WTC11 (cell line): ENCODE data around the gene MOB3A. TPM values are rescaled to one million over a fixed set of nuclear protein-coding genes. Genes with fewer than 3 reads are reported as not detected.

ENCODE experiments used
- ATAC-seq: fragments of 200-7000 bp; cut with Tn5 transposase; 2 replicates; pipeline ENCODE4 v1.10.0; 2021; ENCODE audit warnings: mild to moderate bottlenecking, moderate library complexity
- CTCF ChIA-PET: fragments of 300-600 bp; sonication (Branson Sonifier 250); formaldehyde crosslinking; loops from one replicate; lab custom pipeline; 2021; ENCODE audit warnings: antibody characterized with exemption; lab: Charles Lee
- POLR2A ChIA-PET: fragments of 350-600 bp; sonication (Branson Sonifier 250); formaldehyde crosslinking; loops from one replicate; lab custom pipeline; 2021; ENCODE audit warnings: antibody characterized with exemption; lab: Charles Lee
- DNase-seq: peaks from one replicate; pipeline ENCODE4 v3.0.0; 2021; ENCODE audit warnings: low spot score
- H3K27ac Mint-ChIP-seq: 2 replicates; pipeline ENCODE4 v1.8.0; 2021; ENCODE audit warnings: mixed read lengths
- H3K27me3 Mint-ChIP-seq: 2 replicates; pipeline ENCODE4 v1.8.0; 2021; ENCODE audit warnings: low read depth, mild to moderate bottlenecking, moderate library complexity, mixed read lengths
- H3K36me3 Mint-ChIP-seq: 2 replicates; pipeline ENCODE4 v1.8.0; 2021; ENCODE audit warnings: mixed read lengths
- H3K4me1 Mint-ChIP-seq: 2 replicates; pipeline ENCODE4 v1.8.0; 2022; ENCODE audit warnings: mixed read lengths
- H3K4me3 Mint-ChIP-seq: 2 replicates; pipeline ENCODE4 v1.8.0; 2021; ENCODE audit warnings: mild to moderate bottlenecking, moderate library complexity, mixed read lengths
- H3K9me3 Mint-ChIP-seq: 2 replicates; pipeline ENCODE4 v1.8.0; 2021; ENCODE audit warnings: mixed read lengths
- ATF2 ChIP-seq: sonication (generic); formaldehyde crosslinking; IDR thresholded peaks from 2 replicates; pipeline ENCODE4 v1.8.1; 2022; ENCODE audit warnings: low read depth, missing genetic modification reagents, borderline replicate concordance
- CREM ChIP-seq: sonication (generic); formaldehyde crosslinking; IDR thresholded peaks from 2 replicates; pipeline ENCODE4 v1.8.1; 2022; ENCODE audit warnings: mild to moderate bottlenecking, missing genetic modification reagents, moderate library complexity
- ESRRA ChIP-seq: sonication (generic); formaldehyde crosslinking; IDR thresholded peaks from 2 replicates; pipeline ENCODE4 v1.8.1; 2022; ENCODE audit warnings: mild to moderate bottlenecking, missing genetic modification reagents, borderline replicate concordance
- FOXJ3 ChIP-seq: sonication (generic); formaldehyde crosslinking; IDR thresholded peaks from 2 replicates; pipeline ENCODE4 v1.9.0; 2021; ENCODE audit warnings: missing genetic modification reagents, mild to moderate bottlenecking, borderline replicate concordance
- FOXP4 ChIP-seq: sonication (generic); formaldehyde crosslinking; IDR thresholded peaks from 2 replicates; pipeline ENCODE4 v1.8.0; 2022; ENCODE audit warnings: mild to moderate bottlenecking, missing genetic modification reagents
- GABPB1 ChIP-seq: sonication (generic); formaldehyde crosslinking; IDR thresholded peaks from 2 replicates; pipeline ENCODE4 v1.8.1; 2023; ENCODE audit warnings: mild to moderate bottlenecking, missing genetic modification reagents
- GRHL2 ChIP-seq: fragments of 250-450 bp; sonication (Bioruptor Pico); IDR thresholded peaks from 2 replicates; pipeline ENCODE4 v1.8.0; 2022; ENCODE audit warnings: mild to moderate bottlenecking, moderate library complexity; ENCODE audit not compliant: insufficient replicate concordance, severe bottlenecking
- JUN ChIP-seq: sonication (generic); formaldehyde crosslinking; IDR thresholded peaks from 2 replicates; pipeline ENCODE4 v1.8.0; 2023; ENCODE audit warnings: mild to moderate bottlenecking, missing genetic modification reagents
- MAX ChIP-seq: sonication (generic); formaldehyde crosslinking; IDR thresholded peaks from 2 replicates; pipeline ENCODE4 v1.8.0; 2022; ENCODE audit warnings: mild to moderate bottlenecking, missing genetic modification reagents
- MLX ChIP-seq: sonication (generic); formaldehyde crosslinking; IDR thresholded peaks from 2 replicates; pipeline ENCODE4 v1.8.1; 2023; ENCODE audit warnings: mild to moderate bottlenecking, missing genetic modification reagents, moderate library complexity
- MXD4 ChIP-seq: fragments of 250-450 bp; sonication (Bioruptor Pico); IDR thresholded peaks from 2 replicates; pipeline ENCODE4 v1.8.0; 2021; ENCODE audit warnings: mild to moderate bottlenecking, moderate library complexity, borderline replicate concordance
- NFATC4 ChIP-seq: fragments of 250-450 bp; sonication (Bioruptor Pico); IDR thresholded peaks from 2 replicates; pipeline ENCODE4 v1.9.0; 2021; ENCODE audit warnings: mild to moderate bottlenecking
- PRRX2 ChIP-seq: fragments of 250-450 bp; sonication (Bioruptor Pico); IDR thresholded peaks from 2 replicates; pipeline ENCODE4 v1.8.0; 2021; ENCODE audit warnings: mild to moderate bottlenecking
- RELA ChIP-seq: sonication (generic); formaldehyde crosslinking; IDR thresholded peaks from 2 replicates; pipeline ENCODE4 v1.8.1; 2022; ENCODE audit warnings: missing genetic modification reagents, mild to moderate bottlenecking, borderline replicate concordance
- ZNF425 ChIP-seq: fragments of 250-450 bp; sonication (Bioruptor Pico); conservative IDR thresholded peaks from 2 replicates; pipeline ENCODE4 v1.9.0; 2021; ENCODE audit warnings: mild to moderate bottlenecking
- ZSCAN18 ChIP-seq: fragments of 250-450 bp; sonication (Bioruptor Pico); IDR thresholded peaks from 2 replicates; pipeline ENCODE4 v2.1.2; 2022; ENCODE audit warnings: mild to moderate bottlenecking, moderate library complexity
- total RNA-seq: library from RNA; stranded (reverse); gene quantifications from 3 replicates; pipeline ENCODE4 v1.2.3, GENCODE V29; 2021

MOB3A gene
- total RNA-seq, 1 experiment from 2014 or later, result 8.1 TPM

GRCh38 chr19:2038284-2039088 lies 57.6 kb downstream of the MOB3A start (continued):
- TF ChIP-seq MXD4 (CRISPR knock-in tag) (no peak), ZSCAN18 (CRISPR knock-in tag) (no peak)

GRCh38 chr19:2037651-2038255 lies 58.4 kb downstream of the MOB3A start:
- ChIA-PET POLR2A (interaction anchor here (0.6 to 1.0 kb wide), 3 partner anchors 14 to 401 kb away, joined by 3 read pairs; no protein-coding TSS in a partner anchor), CTCF (interaction anchor here (0.6 kb wide), 1 partner anchor 108 kb away, joined by 3 read pairs; no protein-coding TSS in a partner anchor)
- Mint-ChIP-seq H3K36me3 (peaks cover 6% of the 10 kb centered on the region; the same call in 1 of the 2 replicates), H3K27ac (peak overlapping the region; percentile 49; the same call in 1 of the 2 replicates), H3K4me3 (no peak overlapping the region), H3K27me3 (peaks cover 2% of the 10 kb centered on the region; the same call in 1 of the 2 replicates), H3K4me1 (peaks cover 9% of the 10 kb centered on the region), H3K9me3 (0 out of 2 replicates have a peak, but pooled peaks cover 4% of the 10 kb centered on the region)
- DNase-seq, result no peak
- no peak for ATAC-seq
- TF ChIP-seq MAX (CRISPR knock-in tag) (no peak), MLX (CRISPR knock-in tag) (no peak), FOXJ3 (CRISPR knock-in tag) (no peak), GABPB1 (no peak), GRHL2 (CRISPR knock-in tag) (no peak), PRRX2 (CRISPR knock-in tag) (no peak), FOXP4 (no peak), ZNF425 (no peak), ATF2 (no peak), NFATC4 (no peak), ESRRA (CRISPR knock-in tag) (no peak), JUN (no peak), CREM (CRISPR knock-in tag) (no peak), RELA (CRISPR knock-in tag) (no peak)
